ENCODE results near the gene PCK2.

DNA sequence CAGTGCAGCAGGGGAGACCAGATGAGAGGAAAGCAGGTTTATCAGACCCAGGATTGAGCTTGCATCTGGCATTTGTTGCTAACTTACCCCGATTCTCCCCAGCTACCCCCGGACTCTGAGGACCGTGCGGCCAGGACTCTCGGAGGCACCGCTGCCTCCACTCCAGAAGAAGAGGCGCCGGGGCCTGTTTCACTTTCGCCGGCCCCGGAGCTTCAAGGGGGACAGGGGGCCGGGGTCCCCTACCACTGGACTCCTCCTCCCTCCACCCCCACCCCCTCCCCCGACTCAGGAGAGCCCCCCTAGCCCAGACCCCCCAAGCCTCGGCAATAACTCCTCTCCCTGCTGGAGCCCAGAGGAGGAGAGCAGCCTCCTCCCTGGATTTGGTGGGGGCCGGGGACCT lies 29.3 kb upstream of the PCK2 start:
- no peak for TF ChIP-seq EZH2 (IDR thresholded peaks at IDR 0.05; ENCODE audit: borderline replicate concordance, insufficient read depth, low read length, poor library complexity, severe bottlenecking)
- TF ChIP-seq MXI1 (conservative IDR thresholded peaks at IDR 0.05; ENCODE audit: poor library complexity, severe bottlenecking), result no peak
- no peak for TF ChIP-seq RAD21 (conservative IDR thresholded peaks at IDR 0.05)
- no peak for TF ChIP-seq TAF1 (IDR thresholded peaks at IDR 0.05; ENCODE audit: low read depth)

All from neural cell (in vitro differentiated cells).